ENCODE results near the gene DDRGK1. TPM values are rescaled to one million over a fixed set of nuclear protein-coding genes. Genes with fewer than 3 reads are reported as not detected.

DDRGK1 gene
- total RNA-seq, 1 donor from 2014 or later: 45.3 TPM

DNA sequence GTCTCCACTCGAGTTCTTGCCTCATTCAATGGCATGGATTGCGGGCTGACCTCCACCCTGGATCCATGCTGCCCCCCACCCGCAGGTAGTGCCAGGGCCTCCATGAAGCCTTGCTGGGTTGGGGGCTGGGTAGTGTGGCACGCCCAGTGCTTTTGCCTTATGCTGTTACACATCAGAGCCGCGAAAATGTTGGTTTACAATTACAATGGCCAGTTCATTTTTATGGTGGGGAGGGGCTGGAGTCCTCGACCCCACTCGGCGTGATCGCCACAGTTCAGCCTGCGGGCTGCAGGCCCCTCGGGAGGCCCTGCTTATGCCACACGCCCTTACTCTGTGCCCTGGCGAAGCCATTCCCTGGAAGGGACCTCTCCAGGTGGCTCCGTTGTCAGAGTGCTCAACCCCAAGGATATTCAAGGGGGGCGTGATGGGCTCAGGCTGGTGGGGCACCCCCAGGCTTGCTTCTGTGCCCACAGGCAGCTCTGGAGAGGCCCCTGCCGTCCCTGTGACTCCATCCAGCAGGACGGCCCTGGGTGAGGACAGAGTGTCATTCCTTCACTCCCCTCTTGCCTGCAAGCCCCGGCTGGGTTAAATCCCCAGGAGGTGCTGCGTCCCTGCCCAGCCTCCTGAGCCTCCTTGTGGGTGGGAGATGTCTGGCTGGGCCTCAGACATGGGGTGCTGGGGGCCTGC is 19.7 kb upstream of the DDRGK1 start:
- peaks cover 21% of the 10 kb centered on the region for H3K4me1 Mint-ChIP-seq (ENCODE audit: unreplicated experiment)
- no peak overlapping the region for H3K27ac Mint-ChIP-seq (ENCODE audit: unreplicated experiment)
- TF ChIP-seq, protein P1, sequence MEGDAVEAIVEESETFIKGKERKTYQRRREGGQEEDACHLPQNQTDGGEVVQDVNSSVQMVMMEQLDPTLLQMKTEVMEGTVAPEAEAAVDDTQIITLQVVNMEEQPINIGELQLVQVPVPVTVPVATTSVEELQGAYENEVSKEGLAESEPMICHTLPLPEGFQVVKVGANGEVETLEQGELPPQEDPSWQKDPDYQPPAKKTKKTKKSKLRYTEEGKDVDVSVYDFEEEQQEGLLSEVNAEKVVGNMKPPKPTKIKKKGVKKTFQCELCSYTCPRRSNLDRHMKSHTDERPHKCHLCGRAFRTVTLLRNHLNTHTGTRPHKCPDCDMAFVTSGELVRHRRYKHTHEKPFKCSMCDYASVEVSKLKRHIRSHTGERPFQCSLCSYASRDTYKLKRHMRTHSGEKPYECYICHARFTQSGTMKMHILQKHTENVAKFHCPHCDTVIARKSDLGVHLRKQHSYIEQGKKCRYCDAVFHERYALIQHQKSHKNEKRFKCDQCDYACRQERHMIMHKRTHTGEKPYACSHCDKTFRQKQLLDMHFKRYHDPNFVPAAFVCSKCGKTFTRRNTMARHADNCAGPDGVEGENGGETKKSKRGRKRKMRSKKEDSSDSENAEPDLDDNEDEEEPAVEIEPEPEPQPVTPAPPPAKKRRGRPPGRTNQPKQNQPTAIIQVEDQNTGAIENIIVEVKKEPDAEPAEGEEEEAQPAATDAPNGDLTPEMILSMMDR (IDR thresholded peaks at IDR 0.05; ENCODE audit: unreplicated experiment): no peak
- no peak for DNase-seq (ENCODE audit: low spot score)
- H3K9me3 Mint-ChIP-seq (ENCODE audit: unreplicated experiment): no peaks in the 10 kb centered on the region
- H3K27me3 Mint-ChIP-seq (ENCODE audit: unreplicated experiment): no peaks in the 10 kb centered on the region
- H3K4me3 Mint-ChIP-seq (ENCODE audit: unreplicated experiment): no peak overlapping the region
- H3K36me3 Mint-ChIP-seq (ENCODE audit: low read depth, unreplicated experiment): peaks cover 4% of the 10 kb centered on the region

DNA sequence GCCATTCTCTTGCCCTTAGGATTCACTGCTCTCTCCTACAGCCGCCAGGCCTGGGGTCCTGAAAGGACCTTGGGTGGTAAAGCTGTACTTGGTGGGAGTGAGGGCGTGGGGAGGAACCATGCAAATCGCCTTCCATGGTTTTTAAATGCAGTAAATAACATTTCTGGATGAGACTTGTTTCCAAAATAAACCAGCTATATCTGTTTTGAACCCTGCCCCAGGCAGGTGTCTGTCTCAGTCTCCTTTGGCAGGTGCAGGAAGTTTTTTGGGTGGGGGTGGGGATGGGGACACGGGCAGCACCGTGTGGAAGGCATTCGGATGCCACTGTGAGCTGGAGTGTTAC is 19.1 kb upstream of the DDRGK1 start:
- Mint-ChIP-seq H3K36me3 (ENCODE audit: low read depth, unreplicated experiment) (peaks cover 4% of the 10 kb centered on the region), H3K9me3 (ENCODE audit: unreplicated experiment) (no peaks in the 10 kb centered on the region), H3K4me1 (ENCODE audit: unreplicated experiment) (peaks cover 21% of the 10 kb centered on the region), H3K27ac (ENCODE audit: unreplicated experiment) (no peak overlapping the region), H3K4me3 (ENCODE audit: unreplicated experiment) (no peak overlapping the region), H3K27me3 (ENCODE audit: unreplicated experiment) (no peaks in the 10 kb centered on the region)
- DNase-seq (ENCODE audit: low spot score): no peak
- TF ChIP-seq, protein P1 (IDR thresholded peaks at IDR 0.05; ENCODE audit: unreplicated experiment): no peak

DNA sequence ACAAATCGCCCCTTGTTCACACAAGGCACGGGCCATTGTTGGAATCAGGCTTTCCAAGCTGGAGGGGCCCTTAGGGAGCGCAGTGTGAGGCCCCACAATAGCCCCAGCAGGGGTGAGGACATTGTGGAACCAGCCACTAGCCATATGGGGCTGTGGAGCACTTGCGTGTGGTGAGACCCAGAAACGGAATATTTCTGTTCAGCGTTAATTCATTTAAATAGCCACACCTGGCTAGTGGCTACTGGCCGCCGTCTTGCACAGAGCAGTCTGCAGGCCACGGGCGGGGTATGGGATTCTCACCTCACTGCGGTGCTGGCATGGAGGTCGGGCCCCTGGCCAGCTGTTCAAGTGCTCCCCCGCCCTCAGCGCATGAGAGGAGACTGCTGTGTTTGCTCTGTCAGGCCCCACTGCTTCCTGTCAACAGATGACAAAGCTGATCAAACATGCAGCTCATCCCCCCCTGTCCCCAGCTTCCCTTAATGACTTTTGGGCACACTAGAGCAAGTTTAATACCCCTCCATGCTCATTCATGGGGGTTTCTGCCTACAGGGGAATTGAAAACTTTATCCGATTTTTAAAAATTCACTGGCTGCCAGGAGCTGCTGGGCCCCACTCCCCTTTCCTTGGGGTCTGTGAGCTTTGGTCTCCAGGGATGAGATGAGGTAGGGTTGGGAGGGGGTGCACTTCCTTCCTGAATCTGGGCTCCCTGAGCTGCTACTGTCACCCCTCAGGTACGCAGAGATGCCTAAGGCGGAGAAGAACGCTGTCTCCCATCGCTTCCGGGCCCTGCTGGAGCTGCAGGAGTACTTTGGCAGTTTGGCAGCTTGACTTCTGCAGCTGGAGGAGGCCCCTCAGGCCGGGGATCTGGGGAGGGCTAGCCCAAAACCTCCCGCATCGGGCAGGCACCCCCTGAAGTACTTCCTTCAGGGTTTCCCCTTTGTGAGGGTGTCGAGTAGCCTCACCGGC is 18.4 kb upstream of the DDRGK1 start:
- Mint-ChIP-seq H3K36me3 (ENCODE audit: low read depth, unreplicated experiment) (peaks cover 4% of the 10 kb centered on the region), H3K27me3 (ENCODE audit: unreplicated experiment) (no peaks in the 10 kb centered on the region), H3K4me1 (ENCODE audit: unreplicated experiment) (peaks cover 21% of the 10 kb centered on the region), H3K4me3 (ENCODE audit: unreplicated experiment) (no peak overlapping the region), H3K27ac (ENCODE audit: unreplicated experiment) (no peak overlapping the region), H3K9me3 (ENCODE audit: unreplicated experiment) (no peaks in the 10 kb centered on the region)
- TF ChIP-seq, protein P1 (IDR thresholded peaks at IDR 0.05; ENCODE audit: unreplicated experiment): no peak
- DNase-seq (ENCODE audit: low spot score): no peak

DNA sequence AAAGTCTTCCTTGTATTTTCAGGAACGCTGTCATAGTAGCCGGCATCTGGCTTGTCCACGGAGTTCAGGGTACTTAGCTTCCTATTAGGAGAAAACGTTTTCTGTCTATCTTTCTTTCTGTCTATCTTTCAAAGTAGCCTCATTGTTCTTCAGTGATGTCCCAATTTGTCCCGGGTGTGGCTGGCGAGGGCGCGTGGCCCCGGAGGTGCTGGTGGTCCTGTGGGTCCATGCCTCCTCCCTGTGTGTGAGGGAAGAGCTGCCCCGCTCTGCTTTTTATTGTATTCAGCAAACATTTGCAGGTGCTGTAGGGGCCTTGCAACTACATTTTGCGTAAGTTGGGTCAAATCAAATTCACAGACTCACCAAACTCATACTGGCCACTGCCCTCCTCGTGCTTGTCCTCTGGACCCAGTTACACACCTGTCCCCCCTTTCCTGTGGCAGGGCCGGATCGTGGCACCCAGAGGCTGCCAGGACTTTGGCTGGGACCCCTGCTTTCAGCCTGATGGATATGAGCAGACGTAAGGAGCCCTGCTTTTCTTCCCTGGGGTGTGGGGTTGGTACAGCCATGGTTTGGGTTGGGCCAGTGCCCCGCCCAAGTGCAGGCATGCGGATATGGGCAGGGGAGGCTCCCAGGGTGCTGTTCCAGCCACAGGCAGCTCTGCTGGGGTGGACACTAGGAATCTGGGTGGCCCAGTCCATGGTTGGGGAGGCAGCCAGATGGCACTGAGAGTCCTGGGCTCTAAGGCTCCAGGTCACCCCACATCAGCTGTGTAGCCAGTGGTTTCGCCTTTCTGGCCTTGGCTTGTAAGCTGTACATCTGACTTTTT is 17.1 kb upstream of the DDRGK1 start:
- peaks cover 21% of the 10 kb centered on the region for H3K4me1 Mint-ChIP-seq (ENCODE audit: unreplicated experiment)
- no peak for DNase-seq (ENCODE audit: low spot score)

More for the DNA sequence above, 17.1 kb upstream of the DDRGK1 start:
- TF ChIP-seq, protein P1 (IDR thresholded peaks at IDR 0.05; ENCODE audit: unreplicated experiment): no peak
- peak overlapping the region; percentile 37 for H3K27ac Mint-ChIP-seq (ENCODE audit: unreplicated experiment)
- H3K27me3 Mint-ChIP-seq (ENCODE audit: unreplicated experiment): no peaks in the 10 kb centered on the region
- H3K4me3 Mint-ChIP-seq (ENCODE audit: unreplicated experiment): peak overlapping the region; percentile 47
- no peaks in the 10 kb centered on the region for H3K36me3 Mint-ChIP-seq (ENCODE audit: low read depth, unreplicated experiment)
- no peaks in the 10 kb centered on the region for H3K9me3 Mint-ChIP-seq (ENCODE audit: unreplicated experiment)

All from endothelial cell (in vitro differentiated cells).